HG03469 (cell line): ENCODE data around the gene STK11IP.

Experiments used
- ATAC-seq: cut with Tn5 transposase; IDR thresholded peaks from one replicate; pipeline ENCODE4 v1.9.1; 2021; ENCODE audit warnings: mild to moderate bottlenecking, moderate library complexity, moderate number of reproducible peaks; ENCODE audit not compliant: unreplicated experiment

STK11IP gene

DNA sequence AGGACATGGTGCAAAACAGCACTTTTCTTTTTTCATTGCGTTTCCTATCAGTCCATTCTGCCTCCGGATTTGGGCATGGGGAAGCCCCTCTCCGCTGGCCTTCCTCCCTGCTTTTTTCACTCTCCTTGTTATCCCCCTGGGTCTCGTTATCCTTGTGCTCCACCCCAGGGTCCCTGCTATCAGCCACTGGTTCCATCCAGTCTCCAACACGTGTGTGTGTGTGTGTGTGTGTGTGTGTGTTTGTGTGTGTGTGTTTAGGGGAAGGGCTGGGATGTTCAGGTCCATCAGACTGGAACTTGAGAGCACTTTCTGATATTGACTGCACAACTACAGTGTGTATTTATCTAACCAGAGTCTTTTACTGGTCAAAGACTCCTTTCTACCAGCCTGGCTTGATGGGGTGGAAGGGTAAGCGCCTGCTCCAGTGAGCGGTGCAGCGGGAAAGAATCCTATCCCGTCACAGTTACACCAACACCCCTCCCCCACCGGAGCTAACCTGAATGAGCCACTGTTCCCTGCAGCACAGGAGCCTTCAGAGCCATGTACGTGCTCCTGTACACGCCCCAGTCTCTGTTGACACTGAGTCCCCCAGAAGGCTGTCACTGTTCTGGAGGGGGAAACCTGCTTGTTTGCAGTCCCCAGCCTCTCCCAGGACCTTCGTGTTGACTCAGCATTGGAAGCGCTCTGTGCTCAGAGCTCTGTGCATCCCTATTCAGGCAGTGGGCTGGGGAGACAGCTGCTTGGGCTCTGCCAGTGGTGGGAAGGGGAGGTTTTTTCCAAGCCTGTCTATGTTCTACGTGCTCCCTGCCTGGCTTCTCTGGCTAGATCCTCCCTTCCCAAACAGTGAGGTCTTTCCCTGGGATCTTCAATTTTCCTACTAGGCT is 20.9 kb upstream of the STK11IP start:
- no peak for ATAC-seq

DNA sequence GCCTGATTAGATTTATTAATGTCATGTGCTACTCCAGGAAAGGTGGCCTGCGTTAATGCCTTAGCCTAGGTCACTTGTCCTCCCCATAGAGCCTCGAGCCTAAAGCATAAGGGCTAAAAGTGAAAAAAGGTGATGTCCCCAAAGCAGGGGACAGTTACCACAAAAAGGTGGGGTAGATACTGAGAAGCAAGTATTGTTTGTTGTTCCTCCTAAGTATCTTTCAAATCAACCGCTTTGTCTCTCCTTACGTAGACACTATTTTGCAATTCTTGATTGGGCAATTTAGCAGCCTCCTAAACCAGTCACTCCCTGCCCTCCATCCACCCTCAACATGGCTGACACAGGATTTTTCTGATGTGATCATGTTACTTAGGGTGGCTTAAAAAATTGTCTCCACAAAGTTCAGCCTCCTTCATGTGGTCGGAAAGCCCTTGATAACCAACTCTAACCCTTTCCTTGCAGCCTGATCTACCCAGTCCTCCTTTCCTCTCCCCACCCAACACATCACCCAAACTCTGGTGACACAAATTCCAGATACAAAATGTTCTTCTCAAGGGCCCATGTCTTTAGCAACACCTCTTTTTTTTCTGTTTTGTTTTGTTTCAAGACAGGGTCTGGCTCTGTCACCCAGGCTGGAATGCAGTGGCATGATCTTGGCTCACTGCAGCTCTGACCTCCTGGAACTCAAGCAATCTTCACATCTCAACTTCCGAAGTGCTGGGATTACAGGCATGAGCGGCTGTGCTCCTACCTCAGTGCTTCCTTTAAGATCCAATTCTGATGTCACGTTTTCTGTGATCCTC is 18.6 kb upstream of the STK11IP start:
- ATAC-seq: no peak

DNA sequence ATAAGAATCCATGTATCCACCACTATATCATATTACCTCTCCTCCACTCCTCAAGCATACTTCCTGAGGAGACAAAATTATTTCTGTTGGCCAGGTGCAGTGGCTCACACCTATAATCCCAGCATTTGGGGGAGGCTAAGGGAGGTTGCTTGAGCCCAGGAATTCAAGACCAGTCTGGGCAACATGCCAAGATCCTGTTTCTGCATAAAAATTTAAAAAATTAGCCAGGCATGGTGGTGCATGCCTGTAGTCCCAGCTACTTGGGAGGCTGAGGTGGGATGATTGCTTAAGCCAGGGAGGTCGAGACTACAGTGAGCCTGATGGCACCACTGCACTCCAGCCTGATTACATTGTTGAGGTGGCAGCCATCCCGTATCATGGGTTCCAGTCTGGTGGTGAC is 16.3 kb upstream of the STK11IP start:
- no peak for ATAC-seq

DNA sequence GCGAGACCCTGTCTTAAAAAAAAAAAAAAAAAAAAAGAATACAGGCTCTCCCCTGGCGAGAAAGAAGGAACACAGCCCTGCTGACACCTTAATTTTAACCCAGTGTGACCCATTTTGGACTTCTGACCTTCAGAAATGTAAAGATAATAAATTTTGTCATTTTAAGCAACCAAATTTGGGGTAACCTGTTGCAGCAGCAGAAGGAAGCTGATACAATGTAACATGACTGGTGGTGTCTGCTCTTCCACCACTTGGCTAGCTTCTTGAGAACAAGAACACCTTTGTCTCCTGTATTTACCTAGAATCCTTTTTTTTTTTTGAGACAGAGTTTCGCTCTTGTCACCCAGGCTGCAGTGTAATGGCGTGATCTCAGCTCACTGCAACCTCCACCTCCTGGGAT is 6.6 kb upstream of the STK11IP start:
- ATAC-seq: no peak

DNA sequence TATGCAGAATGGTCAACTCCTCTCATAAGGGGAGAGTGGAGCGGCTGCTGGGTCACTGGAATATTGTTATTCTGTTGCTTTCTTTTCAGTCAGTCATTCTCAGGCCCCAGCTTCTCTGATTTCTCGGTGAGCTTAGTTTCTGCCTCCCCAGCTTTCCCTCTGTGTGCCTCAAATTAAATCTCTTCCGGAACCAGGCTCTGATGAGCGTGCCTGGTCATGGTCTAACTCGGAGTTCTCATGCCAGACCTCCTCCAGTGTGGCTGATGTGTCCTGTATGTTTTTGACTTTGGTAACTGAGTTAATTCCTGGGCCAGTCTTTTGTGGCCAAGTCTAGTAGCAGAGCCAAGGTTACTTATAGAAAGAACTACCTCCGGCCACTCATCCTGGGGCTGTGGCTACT is 4.9 kb upstream of the STK11IP start:
- ATAC-seq: no peak

DNA sequence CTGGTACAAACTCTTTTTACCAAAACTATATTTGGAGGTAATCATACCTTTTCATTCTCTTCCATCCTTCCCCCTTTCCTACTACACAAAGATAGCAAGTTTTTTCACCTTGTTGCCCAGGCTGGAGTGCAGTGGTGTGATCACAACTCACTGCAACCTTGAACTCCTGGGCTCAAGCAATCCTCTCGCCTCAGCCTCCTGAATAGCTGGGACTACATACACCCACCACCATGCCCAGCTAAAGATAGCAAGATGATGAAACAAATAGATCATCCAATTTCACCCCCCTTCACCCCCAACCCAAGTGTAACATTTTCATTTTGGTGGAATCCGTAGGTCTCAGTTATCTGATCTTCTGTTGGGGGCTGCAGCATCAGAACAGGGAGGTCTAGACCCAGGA is 4.5 kb upstream of the STK11IP start:
- no peak for ATAC-seq

DNA sequence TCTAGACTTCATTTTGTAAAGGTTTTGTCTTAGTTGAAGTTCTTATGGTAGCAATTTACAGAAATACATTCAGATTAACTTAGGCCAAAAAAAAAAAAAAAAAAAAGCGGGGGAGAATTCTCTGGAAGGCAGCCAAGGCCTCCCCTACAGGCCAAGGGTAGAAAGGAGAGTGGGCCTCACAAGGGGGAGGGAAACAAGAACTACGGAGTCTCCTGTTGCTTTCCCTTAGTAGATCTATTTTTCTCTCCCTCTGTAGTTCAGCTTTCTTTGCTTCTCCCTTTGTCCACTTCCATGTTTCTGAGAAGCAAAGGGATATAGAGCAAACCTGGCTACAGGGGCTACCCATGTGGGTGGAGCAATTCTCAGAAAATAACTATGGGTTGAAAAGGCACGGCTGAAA is 2.4 kb upstream of the STK11IP start:
- no peak for ATAC-seq

DNA sequence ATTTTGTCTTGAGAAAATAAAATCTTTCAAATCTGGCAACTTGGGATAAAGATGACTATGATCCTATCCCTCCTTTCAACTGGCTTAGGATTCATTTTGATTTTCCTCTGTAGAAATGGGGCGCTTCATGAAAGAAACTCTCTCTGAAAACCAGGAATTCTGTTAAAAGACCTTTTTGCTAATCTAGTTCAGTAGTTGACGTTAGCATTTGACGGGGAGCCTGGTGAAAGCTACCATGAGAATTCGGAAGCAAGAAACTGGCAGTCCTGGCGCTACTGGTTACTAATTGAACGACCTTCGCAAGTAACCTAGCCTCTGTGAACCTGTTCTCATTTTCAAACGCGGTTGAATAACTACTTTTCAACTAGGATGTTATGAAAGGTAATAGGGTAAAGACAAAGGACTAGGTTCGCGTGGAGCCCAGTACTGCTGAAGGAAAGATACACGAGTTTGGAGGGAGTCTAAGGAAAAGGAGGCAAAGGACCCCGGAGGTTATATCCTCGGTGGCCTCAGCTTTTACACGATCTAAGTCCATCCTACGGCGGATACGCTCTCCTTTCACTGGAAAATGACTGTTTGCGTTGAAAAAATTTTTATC is 604 bp upstream of the STK11IP start:
- ATAC-seq: peak; percentile 3

DNA sequence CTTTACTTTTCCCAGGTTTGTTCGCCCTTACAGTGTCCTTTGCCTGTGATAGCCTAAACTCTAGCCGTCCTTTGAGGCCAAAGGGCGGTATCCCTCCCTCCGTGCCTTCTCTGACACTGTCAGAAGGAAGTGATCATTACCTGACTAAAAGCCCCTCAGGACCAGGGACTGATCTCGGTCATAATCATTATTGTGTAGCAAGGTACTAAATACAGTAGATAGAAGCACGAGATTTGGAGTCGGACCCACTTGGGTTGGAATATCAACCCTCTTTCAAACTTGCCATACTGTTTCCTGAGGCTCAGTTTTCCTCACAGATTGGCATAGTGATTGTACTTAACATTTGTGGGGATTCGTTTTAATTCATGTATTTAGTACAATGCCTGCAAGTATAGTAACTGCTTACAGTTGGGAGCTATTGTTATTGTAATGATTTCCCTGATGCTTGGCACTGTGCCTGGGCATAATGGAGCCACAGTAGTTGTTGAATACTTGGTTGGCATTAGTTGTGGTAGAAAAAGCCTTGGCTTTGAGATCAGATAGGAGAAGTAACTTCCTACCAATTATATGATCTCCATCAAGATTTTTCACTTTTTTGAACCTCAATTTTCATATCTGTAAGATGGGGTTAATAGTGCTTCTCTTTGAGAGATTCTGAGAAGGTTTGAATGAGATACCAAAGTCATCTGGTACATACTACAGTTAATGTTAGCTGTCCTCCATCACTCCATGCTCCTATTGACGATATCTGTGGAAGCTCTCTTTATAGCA is 836 bp downstream of the STK11IP start:
- peak; percentile 20 for ATAC-seq

DNA sequence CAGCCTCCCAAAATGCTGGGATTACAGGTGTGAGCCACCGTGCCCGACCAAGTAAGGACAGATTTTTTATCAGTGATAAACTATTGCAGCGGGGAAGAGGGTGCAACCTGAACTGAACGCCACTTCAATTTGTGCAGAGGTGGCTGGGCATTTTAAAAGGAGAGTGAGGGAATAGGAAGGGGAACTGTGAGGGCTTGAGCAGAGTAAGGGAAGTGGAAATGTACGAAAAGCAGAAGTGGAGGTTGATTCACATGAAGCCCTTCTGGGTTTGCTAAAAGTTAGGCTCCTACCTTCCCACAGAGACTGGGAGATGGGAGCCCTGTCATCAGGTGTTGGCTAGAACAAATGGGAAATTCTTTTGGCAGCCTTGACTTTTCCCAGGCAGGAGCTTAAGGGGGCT is 6.1 kb downstream of the STK11IP start:
- no peak for ATAC-seq

DNA sequence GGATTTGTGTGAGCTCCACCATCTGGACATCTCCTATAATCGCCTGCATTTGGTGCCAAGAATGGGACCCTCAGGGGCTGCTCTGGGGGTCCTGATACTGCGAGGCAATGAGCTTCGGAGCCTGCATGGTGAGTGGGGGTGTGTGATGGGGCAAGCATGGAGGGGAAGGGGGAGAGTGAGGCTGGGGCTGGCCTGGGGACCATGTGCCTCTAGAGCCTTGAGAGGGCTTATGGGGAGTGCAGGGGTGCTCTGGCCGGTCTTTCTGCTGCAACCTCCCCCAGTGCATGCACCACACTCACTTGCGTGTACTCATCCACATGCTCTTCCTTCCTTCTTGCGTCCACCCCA is 7.9 kb downstream of the STK11IP start:
- no peak for ATAC-seq

DNA sequence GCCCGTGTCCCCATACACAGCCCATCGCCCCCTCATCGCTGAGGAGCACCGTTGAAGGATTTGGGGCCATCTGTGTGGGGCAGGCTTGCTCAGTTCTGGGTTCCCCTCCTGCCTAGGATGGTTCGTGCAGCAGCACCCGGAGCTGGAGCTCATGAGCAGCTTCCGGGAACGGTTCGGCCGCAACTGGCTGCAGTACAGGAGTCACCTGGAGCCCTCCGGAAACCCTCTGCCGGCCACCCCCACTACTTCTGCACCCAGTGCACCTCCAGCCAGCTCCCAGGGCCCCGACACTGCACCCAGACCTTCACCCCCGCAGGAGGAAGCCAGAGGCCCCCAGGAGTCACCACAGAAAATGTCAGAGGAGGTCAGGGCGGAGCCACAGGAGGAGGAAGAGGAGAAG is 10.3 kb downstream of the STK11IP start:
- no peak for ATAC-seq

DNA sequence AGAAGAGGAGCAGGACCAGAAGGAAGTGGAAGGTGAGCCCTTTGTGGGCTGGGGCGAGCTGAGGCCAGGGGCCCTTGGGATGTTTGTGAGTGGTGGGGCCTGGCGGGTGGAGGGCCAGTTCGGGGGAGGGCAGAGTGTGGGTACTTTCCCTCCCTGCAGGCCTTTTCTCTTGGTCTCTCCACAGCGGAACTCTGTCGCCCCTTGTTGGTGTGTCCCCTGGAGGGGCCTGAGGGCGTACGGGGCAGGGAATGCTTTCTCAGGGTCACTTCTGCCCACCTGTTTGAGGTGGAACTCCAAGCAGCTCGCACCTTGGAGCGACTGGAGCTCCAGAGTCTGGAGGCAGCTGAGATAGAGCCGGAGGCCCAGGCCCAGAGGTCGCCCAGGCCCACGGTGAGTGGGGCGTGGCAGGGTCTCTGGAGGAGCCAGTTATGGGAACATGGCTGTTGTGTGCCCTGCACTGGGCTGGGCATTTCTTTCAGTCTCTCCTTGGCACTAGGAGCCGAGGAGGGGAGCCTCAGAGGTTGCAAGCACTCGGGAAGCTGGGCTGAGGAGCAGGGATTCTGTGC is 10.8 kb downstream of the STK11IP start:
- ATAC-seq: no peak

DNA sequence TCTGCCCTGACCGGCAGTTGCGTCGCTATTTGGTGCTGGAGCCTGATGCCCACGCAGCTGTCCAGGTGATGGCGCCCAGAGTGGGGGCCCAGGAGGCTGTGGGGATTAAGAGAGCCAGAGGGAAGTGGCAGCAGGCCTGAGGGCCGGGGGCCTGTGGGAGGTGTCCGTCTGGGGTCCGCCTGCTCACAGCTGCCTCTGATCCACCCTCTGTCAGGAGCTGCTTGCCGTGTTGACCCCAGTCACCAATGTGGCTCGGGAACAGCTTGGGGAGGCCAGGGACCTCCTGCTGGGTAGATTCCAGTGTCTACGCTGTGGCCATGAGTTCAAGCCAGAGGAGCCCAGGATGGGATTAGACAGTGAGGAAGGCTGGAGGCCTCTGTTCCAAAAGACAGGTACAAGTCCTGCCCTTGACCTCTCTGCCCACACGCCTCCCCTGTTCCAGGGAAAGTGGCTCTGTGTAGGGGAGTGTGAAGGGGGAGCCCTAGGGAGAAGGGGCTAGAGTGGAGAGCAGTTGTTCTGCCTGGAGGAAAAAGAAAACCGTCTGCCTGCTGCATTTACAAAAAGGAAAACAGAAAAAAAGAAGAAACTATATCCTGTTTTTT is 11.6 kb downstream of the STK11IP start:
- no peak for ATAC-seq

DNA sequence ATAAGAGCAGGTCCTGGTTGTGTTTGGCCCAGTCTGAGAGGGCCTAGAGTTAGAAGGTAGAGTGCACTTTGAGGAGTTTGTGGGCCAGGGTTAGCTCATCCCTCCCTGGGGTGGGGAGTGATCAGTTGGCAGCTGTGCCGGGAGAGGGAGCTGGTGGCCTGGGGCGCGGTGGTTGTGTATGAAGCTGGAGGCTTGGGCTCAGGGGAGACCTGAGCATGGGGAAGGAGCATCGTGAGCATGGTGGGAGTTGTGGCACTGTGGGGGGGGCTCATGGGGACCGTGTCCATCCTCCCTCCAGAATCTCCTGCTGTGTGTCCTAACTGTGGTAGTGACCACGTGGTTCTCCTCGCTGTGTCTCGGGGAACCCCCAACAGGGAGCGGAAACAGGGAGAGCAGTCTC is 13.6 kb downstream of the STK11IP start:
- no peak for ATAC-seq

DNA sequence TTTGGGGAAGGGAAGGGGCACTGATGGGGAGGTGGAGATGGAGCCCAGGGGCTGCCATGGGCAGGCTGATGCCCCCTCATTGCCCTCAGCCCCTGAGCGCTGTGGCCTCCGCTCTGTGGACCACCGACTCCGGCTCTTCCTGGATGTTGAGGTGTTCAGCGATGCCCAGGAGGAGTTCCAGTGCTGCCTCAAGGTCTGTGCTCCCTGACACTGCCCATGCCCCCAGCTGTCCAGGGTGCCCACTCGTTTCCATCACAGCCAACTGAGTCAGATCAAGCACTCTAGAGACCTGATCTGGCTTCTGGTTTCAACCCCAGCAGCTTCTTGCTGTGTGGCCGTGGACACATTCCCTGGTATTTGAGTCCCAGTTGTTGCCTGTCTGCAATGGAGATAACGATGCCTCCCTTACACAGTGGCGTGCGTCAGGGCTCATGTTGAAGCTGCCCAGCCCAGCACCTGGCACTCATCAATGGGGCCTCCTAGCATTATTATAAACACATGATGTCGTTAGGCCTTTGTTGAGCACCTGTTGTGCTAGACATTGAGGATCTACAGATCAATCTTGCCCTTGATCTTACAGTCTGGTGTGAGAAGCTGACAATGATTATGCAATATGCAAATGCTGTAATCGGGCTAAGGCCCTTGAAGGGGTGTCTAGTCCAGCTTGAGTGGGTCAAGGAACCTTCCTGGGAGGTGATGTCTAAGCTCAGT is 14.4 kb downstream of the STK11IP start:
- no peak for ATAC-seq

DNA sequence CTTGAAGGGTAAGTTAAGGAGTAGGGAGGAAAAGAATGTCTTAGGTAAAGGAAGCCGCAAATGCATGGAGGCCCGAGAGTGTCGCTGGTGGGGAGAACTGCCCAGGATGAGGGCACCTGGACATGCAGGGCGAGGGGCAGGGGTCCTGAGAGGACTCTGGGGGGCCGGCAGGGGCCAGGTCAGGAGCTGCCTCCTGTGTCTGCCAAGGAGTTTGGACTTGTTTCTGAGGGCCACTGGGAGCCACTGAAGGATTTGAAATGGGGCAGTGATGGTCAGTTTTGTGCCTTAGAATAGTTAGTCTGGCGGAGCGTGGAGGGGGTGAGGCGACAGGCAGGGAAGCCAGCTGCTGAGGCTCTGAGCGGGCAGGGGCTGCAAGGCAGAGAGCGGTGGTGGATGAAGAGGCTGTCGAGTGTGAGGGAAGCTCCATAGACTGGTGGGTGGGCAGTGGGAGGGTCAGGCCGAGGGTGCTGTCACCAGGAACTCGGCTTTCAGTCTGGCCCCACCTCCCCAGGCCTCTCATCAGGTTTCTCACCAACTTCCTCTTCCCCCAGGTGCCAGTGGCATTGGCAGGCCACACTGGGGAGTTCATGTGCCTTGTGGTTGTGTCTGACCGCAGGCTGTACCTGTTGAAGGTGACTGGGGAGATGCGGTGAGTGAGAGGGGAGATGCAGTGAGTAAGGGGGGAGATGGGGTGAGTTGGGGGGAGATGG is 15.1 kb downstream of the STK11IP start:
- ATAC-seq: no peak

DNA sequence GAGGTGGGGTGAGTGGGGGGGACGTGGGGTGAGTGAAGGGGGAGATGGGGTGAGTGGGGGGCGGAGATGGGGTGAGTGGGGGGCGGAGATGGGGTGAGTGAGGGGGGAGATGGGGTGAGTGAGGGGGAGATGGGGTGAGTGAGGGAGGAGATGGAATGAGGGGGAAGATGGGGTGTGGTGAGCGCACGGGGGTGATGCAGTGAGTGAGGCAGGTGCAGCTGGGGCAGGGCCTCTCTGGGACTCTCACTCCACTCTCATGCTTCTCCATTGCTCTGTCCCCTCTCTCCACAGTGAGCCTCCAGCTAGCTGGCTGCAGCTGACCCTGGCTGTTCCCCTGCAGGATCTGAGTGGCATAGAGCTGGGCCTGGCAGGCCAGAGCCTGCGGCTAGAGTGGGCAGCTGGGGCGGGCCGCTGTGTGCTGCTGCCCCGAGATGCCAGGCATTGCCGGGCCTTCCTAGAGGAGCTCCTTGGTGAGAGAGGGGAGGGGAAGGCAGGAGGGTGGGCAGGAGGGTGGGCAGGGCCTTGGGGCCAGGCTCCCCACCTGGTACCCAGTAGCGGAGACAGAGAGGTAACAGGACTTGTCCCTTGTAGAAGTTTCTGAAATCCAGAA is 15.9 kb downstream of the STK11IP start:
- no peak for ATAC-seq
